A549 (cell line): ENCODE results near the gene PCID2.

Experiments used
- CEBPB ChIP-seq, 2 experiments: fragments of >200 bp in 1 of 2; sonication (Bioruptor Twin) in 1 of 2; formaldehyde crosslinking in 1 of 2; IDR thresholded peaks; 2 replicates each; pipeline ENCODE4 v1.6.1; 2012 to 2016
- CHD2 ChIP-seq: fragments of 150-350 bp; IDR thresholded peaks from 2 replicates; pipeline ENCODE4 v1.6.1; 2014; ENCODE audit warnings: low read length; ENCODE audit not compliant: partially characterized antibody
- EP300 ChIP-seq, 2 experiments: fragments of >200 bp; sonication (Bioruptor Twin); formaldehyde crosslinking; IDR thresholded peaks; 2 replicates in 1 of 2; 3 replicates in 1 of 2; pipeline ENCODE4 v1.6.1; 2016 to 2017
- KDM1A ChIP-seq: fragments of 200-600 bp; sonication (generic); IDR thresholded peaks from 2 replicates; pipeline ENCODE4 v1.6.1; 2016; ENCODE audit warnings: low read depth, mild to moderate bottlenecking
- POLR2A ChIP-seq: IDR thresholded peaks from 2 replicates; pipeline ENCODE4 v1.6.1; 2012; ENCODE audit warnings: mild to moderate bottlenecking, low read length
- TF ChIP-seq, protein P1 (sequence below): fragments of >200 bp; sonication (Bioruptor Twin); formaldehyde crosslinking; IDR thresholded peaks from 3 replicates; pipeline ENCODE4 v1.5.1; 2016
- TF ChIP-seq, protein P2 (sequence below): fragments of 450-650 bp; IDR thresholded peaks from 2 replicates; pipeline ENCODE4 v1.6.1; 2014; ENCODE audit warnings: antibody characterized with exemption
- TF ChIP-seq, protein P3 (sequence below): fragments of 200-600 bp; sonication (generic); IDR thresholded peaks from 2 replicates; pipeline ENCODE4 v1.6.1; 2016; ENCODE audit warnings: antibody characterized with exemption, mild to moderate bottlenecking, moderate library complexity

DNA sequence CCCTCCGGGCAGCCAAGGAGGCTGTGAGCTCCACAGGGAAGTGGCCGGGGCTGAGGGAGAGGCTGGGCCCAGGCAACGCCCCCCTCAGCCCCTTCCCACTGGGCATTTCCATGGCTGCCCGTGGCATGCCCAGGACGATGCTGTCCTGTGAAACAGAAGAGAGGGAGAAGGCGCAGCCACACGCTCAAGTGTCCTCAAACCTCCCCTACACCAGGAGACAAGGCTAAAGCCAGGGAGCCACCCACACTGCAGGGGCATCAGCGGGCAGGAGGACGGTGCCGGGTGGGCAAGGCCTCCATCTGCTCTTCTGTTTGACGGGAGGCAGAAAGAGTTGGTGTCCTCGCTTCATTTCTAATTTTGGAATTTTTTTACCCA, 64.2 kb downstream of the PCID2 start:
- TF ChIP-seq, protein P1, sequence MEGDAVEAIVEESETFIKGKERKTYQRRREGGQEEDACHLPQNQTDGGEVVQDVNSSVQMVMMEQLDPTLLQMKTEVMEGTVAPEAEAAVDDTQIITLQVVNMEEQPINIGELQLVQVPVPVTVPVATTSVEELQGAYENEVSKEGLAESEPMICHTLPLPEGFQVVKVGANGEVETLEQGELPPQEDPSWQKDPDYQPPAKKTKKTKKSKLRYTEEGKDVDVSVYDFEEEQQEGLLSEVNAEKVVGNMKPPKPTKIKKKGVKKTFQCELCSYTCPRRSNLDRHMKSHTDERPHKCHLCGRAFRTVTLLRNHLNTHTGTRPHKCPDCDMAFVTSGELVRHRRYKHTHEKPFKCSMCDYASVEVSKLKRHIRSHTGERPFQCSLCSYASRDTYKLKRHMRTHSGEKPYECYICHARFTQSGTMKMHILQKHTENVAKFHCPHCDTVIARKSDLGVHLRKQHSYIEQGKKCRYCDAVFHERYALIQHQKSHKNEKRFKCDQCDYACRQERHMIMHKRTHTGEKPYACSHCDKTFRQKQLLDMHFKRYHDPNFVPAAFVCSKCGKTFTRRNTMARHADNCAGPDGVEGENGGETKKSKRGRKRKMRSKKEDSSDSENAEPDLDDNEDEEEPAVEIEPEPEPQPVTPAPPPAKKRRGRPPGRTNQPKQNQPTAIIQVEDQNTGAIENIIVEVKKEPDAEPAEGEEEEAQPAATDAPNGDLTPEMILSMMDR = no peak
- TF ChIP-seq, protein P2, sequence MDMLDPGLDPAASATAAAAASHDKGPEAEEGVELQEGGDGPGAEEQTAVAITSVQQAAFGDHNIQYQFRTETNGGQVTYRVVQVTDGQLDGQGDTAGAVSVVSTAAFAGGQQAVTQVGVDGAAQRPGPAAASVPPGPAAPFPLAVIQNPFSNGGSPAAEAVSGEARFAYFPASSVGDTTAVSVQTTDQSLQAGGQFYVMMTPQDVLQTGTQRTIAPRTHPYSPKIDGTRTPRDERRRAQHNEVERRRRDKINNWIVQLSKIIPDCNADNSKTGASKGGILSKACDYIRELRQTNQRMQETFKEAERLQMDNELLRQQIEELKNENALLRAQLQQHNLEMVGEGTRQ = no peak
- TF ChIP-seq, protein P3, sequence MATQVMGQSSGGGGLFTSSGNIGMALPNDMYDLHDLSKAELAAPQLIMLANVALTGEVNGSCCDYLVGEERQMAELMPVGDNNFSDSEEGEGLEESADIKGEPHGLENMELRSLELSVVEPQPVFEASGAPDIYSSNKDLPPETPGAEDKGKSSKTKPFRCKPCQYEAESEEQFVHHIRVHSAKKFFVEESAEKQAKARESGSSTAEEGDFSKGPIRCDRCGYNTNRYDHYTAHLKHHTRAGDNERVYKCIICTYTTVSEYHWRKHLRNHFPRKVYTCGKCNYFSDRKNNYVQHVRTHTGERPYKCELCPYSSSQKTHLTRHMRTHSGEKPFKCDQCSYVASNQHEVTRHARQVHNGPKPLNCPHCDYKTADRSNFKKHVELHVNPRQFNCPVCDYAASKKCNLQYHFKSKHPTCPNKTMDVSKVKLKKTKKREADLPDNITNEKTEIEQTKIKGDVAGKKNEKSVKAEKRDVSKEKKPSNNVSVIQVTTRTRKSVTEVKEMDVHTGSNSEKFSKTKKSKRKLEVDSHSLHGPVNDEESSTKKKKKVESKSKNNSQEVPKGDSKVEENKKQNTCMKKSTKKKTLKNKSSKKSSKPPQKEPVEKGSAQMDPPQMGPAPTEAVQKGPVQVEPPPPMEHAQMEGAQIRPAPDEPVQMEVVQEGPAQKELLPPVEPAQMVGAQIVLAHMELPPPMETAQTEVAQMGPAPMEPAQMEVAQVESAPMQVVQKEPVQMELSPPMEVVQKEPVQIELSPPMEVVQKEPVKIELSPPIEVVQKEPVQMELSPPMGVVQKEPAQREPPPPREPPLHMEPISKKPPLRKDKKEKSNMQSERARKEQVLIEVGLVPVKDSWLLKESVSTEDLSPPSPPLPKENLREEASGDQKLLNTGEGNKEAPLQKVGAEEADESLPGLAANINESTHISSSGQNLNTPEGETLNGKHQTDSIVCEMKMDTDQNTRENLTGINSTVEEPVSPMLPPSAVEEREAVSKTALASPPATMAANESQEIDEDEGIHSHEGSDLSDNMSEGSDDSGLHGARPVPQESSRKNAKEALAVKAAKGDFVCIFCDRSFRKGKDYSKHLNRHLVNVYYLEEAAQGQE = no peak
- TF ChIP-seq CHD2 (no peak), EP300 (IDR thresholded peaks at IDR 0.05) (no peak), CEBPB (IDR thresholded peaks at IDR 0.05) (no peak), KDM1A (no peak), POLR2A (no peak)
